ENCODE results near the gene MAP2K2. TPM values are rescaled to one million over a fixed set of nuclear protein-coding genes. Genes with fewer than 3 reads are reported as not detected.

The MAP2K2 gene
- total RNA-seq, 2 experiments from 2014 or later: 108 to 133 TPM

- intact Hi-C loops (cut with DNase I, micrococcal nuclease): no loop called here
- CTCF ChIA-PET: interaction anchor here (0.9 kb wide), 1 partner anchor 55 kb away, joined by 3 read pairs; no protein-coding TSS in a partner anchor
- no peak overlapping the region for H3K27ac Mint-ChIP-seq
Observed at GRCh38 chr19:4045597-4046361, 78.1 kb downstream of the MAP2K2 start.

GRCh38 chr19:4044990-4045465 is 78.9 kb downstream of the MAP2K2 start:
- no peak for ATAC-seq
- DNase-seq: no peak
- no peaks in the 10 kb centered on the region for H3K27me3 Mint-ChIP-seq
- CTCF ChIA-PET: interaction anchor here (0.5 to 0.9 kb wide), 2 partner anchors 54 to 135 kb away, joined by 3 to 5 read pairs; no protein-coding TSS in a partner anchor
- peaks cover 11% of the 10 kb centered on the region for H3K36me3 Mint-ChIP-seq (ENCODE audit: low read depth)
- H3K4me3 Mint-ChIP-seq: no peak overlapping the region
- no peak overlapping the region for H3K27ac Mint-ChIP-seq
- intact Hi-C loops (cut with DNase I, micrococcal nuclease): no loop called here
- no peaks in the 10 kb centered on the region for H3K9me3 Mint-ChIP-seq (ENCODE audit: low read depth)
- POLR2A ChIA-PET: no interaction called here
- peaks cover 3% of the 10 kb centered on the region for H3K4me1 Mint-ChIP-seq

More at GRCh38 chr19:4045597-4046361, 78.1 kb downstream of the MAP2K2 start:
- H3K9me3 Mint-ChIP-seq (ENCODE audit: low read depth): no peaks in the 10 kb centered on the region
- H3K4me3 Mint-ChIP-seq: no peak overlapping the region
- peaks cover 8% of the 10 kb centered on the region for H3K4me1 Mint-ChIP-seq
- no peaks in the 10 kb centered on the region for H3K27me3 Mint-ChIP-seq
- POLR2A ChIA-PET: no interaction called here
- H3K36me3 Mint-ChIP-seq (ENCODE audit: low read depth): peaks cover 17% of the 10 kb centered on the region
- ATAC-seq (no peak), DNase-seq (no peak)

GRCh38 chr19:4043966-4044715 is 79.8 kb downstream of the MAP2K2 start:
- Mint-ChIP-seq H3K4me1 (peaks cover 3% of the 10 kb centered on the region), H3K4me3 (no peak overlapping the region), H3K36me3 (ENCODE audit: low read depth) (peaks cover 7% of the 10 kb centered on the region), H3K27me3 (no peaks in the 10 kb centered on the region), H3K9me3 (ENCODE audit: low read depth) (no peaks in the 10 kb centered on the region), H3K27ac (no peak overlapping the region)
- ATAC-seq: no peak
- intact Hi-C loops (cut with DNase I, micrococcal nuclease): no loop called here
- POLR2A ChIA-PET: no interaction called here
- CTCF ChIA-PET: interaction anchor here (0.5 to 0.9 kb wide), 3 partner anchors 54 to 134 kb away, joined by 3 to 5 read pairs (median 4); no protein-coding TSS in a partner anchor
- no peak for DNase-seq

- Mint-ChIP-seq H3K4me1 (peaks cover 3% of the 10 kb centered on the region), H3K4me3 (no peak overlapping the region), H3K9me3 (ENCODE audit: low read depth) (no peaks in the 10 kb centered on the region), H3K27me3 (no peaks in the 10 kb centered on the region), H3K36me3 (ENCODE audit: low read depth) (peaks cover 7% of the 10 kb centered on the region), H3K27ac (no peak overlapping the region)
- CTCF ChIA-PET: no interaction called here
- no peak for ATAC-seq
- POLR2A ChIA-PET: no interaction called here
- intact Hi-C loops (cut with DNase I, micrococcal nuclease): no loop called here
- no peak for DNase-seq
Observed at GRCh38 chr19:4043401-4043800, 80.5 kb downstream of the MAP2K2 start.

- no peak for DNase-seq
- ATAC-seq: no peak
- H3K4me1 Mint-ChIP-seq: peaks cover 3% of the 10 kb centered on the region
- POLR2A ChIA-PET: no interaction called here
- no peaks in the 10 kb centered on the region for H3K27me3 Mint-ChIP-seq
- no peaks in the 10 kb centered on the region for H3K9me3 Mint-ChIP-seq (ENCODE audit: low read depth)
- no peak overlapping the region for H3K4me3 Mint-ChIP-seq
- CTCF ChIA-PET: no interaction called here
- no peak overlapping the region for H3K27ac Mint-ChIP-seq
- peaks cover 7% of the 10 kb centered on the region for H3K36me3 Mint-ChIP-seq (ENCODE audit: low read depth)
- intact Hi-C loops (cut with DNase I, micrococcal nuclease): no loop called here
Observed at GRCh38 chr19:4042731-4043082, 81.2 kb downstream of the MAP2K2 start.

GRCh38 chr19:4042064-4042730 is 81.7 kb downstream of the MAP2K2 start:
- peaks cover 3% of the 10 kb centered on the region for H3K4me1 Mint-ChIP-seq
- H3K27me3 Mint-ChIP-seq: no peaks in the 10 kb centered on the region
- H3K4me3 Mint-ChIP-seq: no peak overlapping the region
- no peak for DNase-seq
- intact Hi-C loops (cut with DNase I, micrococcal nuclease): no loop called here
- H3K36me3 Mint-ChIP-seq (ENCODE audit: low read depth): peaks cover 7% of the 10 kb centered on the region
- H3K27ac Mint-ChIP-seq: no peak overlapping the region
- no peak for ATAC-seq
- H3K9me3 Mint-ChIP-seq (ENCODE audit: low read depth): no peaks in the 10 kb centered on the region
- CTCF ChIA-PET: no interaction called here
- POLR2A ChIA-PET: no interaction called here

Other genes starting within 250 kb of the MAP2K2 start
- gene ATCAY, start 243.4 kb downstream of the MAP2K2 start, total RNA-seq: under 1 TPM in 1 of 2 experiments, not detected in 1; 0.07 TPM
- not detected for gene NMRK2, start 191.1 kb downstream of the MAP2K2 start, total RNA-seq
- gene DAPK3, start 153.0 kb downstream of the MAP2K2 start, total RNA-seq: 10 to 100 TPM; 26.7 to 27.6 TPM
- gene EEF2, start 138.7 kb downstream of the MAP2K2 start, total RNA-seq: 1,000 to 10,000 TPM; 3,116 to 3,255 TPM
- 10 to 100 TPM; 23.0 to 37.3 TPM for gene PIAS4, start 116.4 kb downstream of the MAP2K2 start, total RNA-seq
- 10 to 100 TPM; 24.0 to 26.4 TPM for gene ZBTB7A, start 57.2 kb downstream of the MAP2K2 start, total RNA-seq
- not detected for gene CREB3L3, start 29.5 kb upstream of the MAP2K2 start, total RNA-seq
- gene SIRT6, start 58.4 kb upstream of the MAP2K2 start, total RNA-seq: 10 to 100 TPM; 26.2 to 29.4 TPM
- gene ANKRD24, start 58.6 kb upstream of the MAP2K2 start, total RNA-seq: 1 to 10 TPM; 1.1 to 1.3 TPM
- 10 to 100 TPM; 14.5 to 16.8 TPM for gene EBI3, start 105.4 kb upstream of the MAP2K2 start, total RNA-seq
- gene YJU2, start 123.0 kb upstream of the MAP2K2 start, total RNA-seq: 10 to 100 TPM; 29.8 to 34.8 TPM
- gene SHD, start 155.1 kb upstream of the MAP2K2 start, total RNA-seq: not detected
- gene TMIGD2, start 178.3 kb upstream of the MAP2K2 start, total RNA-seq: 10 to 100 TPM; 15.8 to 16.1 TPM
- gene FSD1, start 180.5 kb upstream of the MAP2K2 start, total RNA-seq: 10 to 100 TPM; 23.1 to 25.3 TPM
- gene STAP2, start 214.7 kb upstream of the MAP2K2 start, total RNA-seq: 10 to 100 TPM; 11.0 to 11.5 TPM
- gene MPND, start 219.4 kb upstream of the MAP2K2 start, total RNA-seq: 10 to 100 TPM; 12.6 to 18.0 TPM